ENCODE data around the gene THEMIS2. TPM values are rescaled to one million over a fixed set of nuclear protein-coding genes. Genes with fewer than 3 reads are reported as not detected.
A peak's percentile ranks its signal among the peaks of the same experiment; 100 is the strongest.

The THEMIS2 gene
- total and polyA plus RNA-seq, 9 of the 15 experiments (the other 6 are each of a cell fraction or from before 2014, with no cell fraction given) = 2.3 to 12.7 (median 8.0) TPM

DNA sequence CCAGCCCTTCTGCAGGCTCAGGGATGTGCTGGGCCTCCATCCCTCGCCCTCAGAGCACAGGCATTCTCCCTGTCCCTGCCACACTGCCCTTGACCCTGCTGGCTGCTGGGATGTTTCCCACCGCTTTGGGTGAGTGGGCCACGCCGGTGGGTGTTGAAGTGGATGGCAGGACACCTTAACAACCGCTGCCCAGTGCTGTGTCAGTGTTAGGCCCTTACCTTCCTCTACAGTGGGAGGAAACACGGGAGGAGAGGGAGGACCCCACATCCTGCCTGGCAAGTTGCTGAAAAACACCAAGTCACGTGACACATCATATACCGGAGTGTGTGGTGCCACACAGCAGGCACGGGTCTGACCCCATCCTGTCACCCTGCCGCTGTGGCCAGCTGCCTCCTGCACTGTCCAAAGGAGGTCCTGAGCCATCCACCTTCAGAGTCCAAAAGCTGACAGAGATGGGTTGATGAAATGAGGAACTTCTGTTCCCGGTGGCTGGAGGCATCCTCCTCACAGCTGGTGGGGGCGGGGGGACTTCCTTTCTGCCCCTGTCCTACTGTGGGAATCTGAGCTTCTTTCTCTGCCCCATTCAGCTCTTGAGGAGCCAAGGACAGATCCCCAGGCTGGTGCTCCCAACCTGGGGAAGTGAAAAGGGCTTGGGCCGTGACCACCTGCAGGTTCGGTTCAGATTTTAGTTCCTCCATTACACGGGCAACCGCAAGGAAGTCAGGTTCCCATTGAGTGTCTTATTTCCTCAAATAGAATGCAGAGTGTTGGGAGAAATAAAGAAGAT, 3.2 kb upstream of the THEMIS2 start (continued):
- no peak for TF ChIP-seq NEUROD1 (IDR thresholded peaks at IDR 0.05; ENCODE audit: borderline replicate concordance, low read depth, low read length, partially characterized antibody)
- no peak for TF ChIP-seq TEAD4 (IDR thresholded peaks at IDR 0.05; ENCODE audit: low read length)
- 0 out of 2 replicates have a peak, but pooled peaks have one; percentile 59 for TF ChIP-seq TEAD4 (CRISPR knock-in tag; IDR thresholded peaks at IDR 0.05; ENCODE audit: borderline replicate concordance)
- TF ChIP-seq NR4A1 (CRISPR knock-in tag; IDR thresholded peaks at IDR 0.05) = no peak
- TF ChIP-seq NR4A1 (tag; IDR thresholded peaks at IDR 0.05) = peak; percentile 25
- TF ChIP-seq TEAD2 (tag; IDR thresholded peaks at IDR 0.05) = no peak
- 0 out of 2 replicates have a peak, but pooled peaks have one; percentile 38 for TF ChIP-seq ZNF766 (CRISPR knock-in tag; conservative IDR thresholded peaks at IDR 0.05)

- Histone ChIP-seq H3K27ac (ENCODE audit: extremely low read depth, low read depth, low read length) (peak overlapping the region; percentile 93; the same call in 2 of the 3 replicates), H3K79me2 (ENCODE audit: control insufficient read depth, insufficient read depth, low read length) (peaks cover 3% of the 10 kb centered on the region; the same call in 1 of the 3 replicates), H3K4me1 (replicated peaks in 1 of 2; ENCODE audit: control insufficient read depth in 2 of 2, insufficient read depth in 2 of 2, low read length in 2 of 2) (peaks cover 31 to 58% of the 10 kb centered on the region in 2 experiments), H4K20me1 (replicated peaks; ENCODE audit: control insufficient read depth, insufficient read depth, low read length) (no peaks in the 10 kb centered on the region; the same call in 1 of the 2 replicates), H3K4me3 (no peak overlapping the region), H3K4me2 (ENCODE audit: insufficient read depth, low read length) (peak overlapping the region; percentile 46; the same call in 1 of the 2 replicates), H3K36me3 (ENCODE audit: control insufficient read depth, insufficient read depth, low read length) (no peaks in the 10 kb centered on the region), H3K27me3 (ENCODE audit: control insufficient read depth in 2 of 2, insufficient read depth in 2 of 2, low read length in 2 of 2) (no peaks in the 10 kb centered on the region), H2AFZ (ENCODE audit: low read depth, low read length) (peak overlapping the region; percentile 77), H3K9me1 (ENCODE audit: control insufficient read depth, insufficient read depth, low read length) (no peaks in the 10 kb centered on the region), H3K9ac (ENCODE audit: insufficient read depth in 1 of 2, low read depth in 2 of 2, low read length in 2 of 2) (peak overlapping the region; percentile 0 to 78; a peak in 2 of 4 replicates), H3K9me3 (replicated peaks; ENCODE audit: control insufficient read depth, insufficient read depth, low read depth, low read length) (no peaks in the 10 kb centered on the region)
- intact Hi-C loops (cut with micrococcal nuclease) = loop anchor here (2.0 kb wide), 1 partner anchor 365 kb away; no protein-coding TSS in a partner anchor
- no peak for ATAC-seq
- no peak for FAIRE-seq
- no TSS peak for BruUV-seq (replicated peaks)
- ChIA-PET CTCF (ENCODE audit: low intra/inter-chr PET ratio) (no interaction called here), POLR2A (interaction anchor here (0.6 kb wide), 2 partner anchors 459 to 1004 kb away, joined by 3 to 5 read pairs; partner anchors contain the start of gene MED18)
- 44% methylated on average over 1 of the region's 1 CpG for whole genome bisulfite sequencing (ENCODE audit: insufficient coverage, low coverage, missing lambda C conversion rate)
- in situ Hi-C loops (cut with MboI) = loop anchor here (10.0 kb wide), 1 partner anchor 325 kb away; no protein-coding TSS in a partner anchor
- DNase-seq (ENCODE audit: extremely low read depth in 1 of 4, low spot score in 3 of 4) = peak in 1 of 4 experiments; percentile 29
- TF ChIP-seq PML (IDR thresholded peaks at IDR 0.05; ENCODE audit: low read length) (no peak), ZC3H4 (CRISPR knock-in tag; IDR thresholded peaks at IDR 0.05; ENCODE audit: borderline replicate concordance) (no peak), RCOR1 (IDR thresholded peaks at IDR 0.05; ENCODE audit: borderline replicate concordance in 1 of 2, low read depth in 2 of 2, low read length in 2 of 2) (peak in 1 of 2 experiments; percentile 71; a peak in 1 of 4 replicates), HDGF (IDR thresholded peaks at IDR 0.05) (peak; percentile 53; the same call in 1 of the 2 replicates), PHB2 (IDR thresholded peaks at IDR 0.05; ENCODE audit: low read depth) (no peak), SRF (CRISPR knock-in tag; IDR thresholded peaks at IDR 0.05) (no peak), ADNP (tag; IDR thresholded peaks at IDR 0.05) (peak; percentile 74; the same call in 1 of the 2 replicates), HDAC1 (IDR thresholded peaks at IDR 0.05) (0 out of 4 replicates have a peak, but pooled peaks of 1 of the 2 experiments have one; percentile 15), CBX1 (IDR thresholded peaks at IDR 0.05; ENCODE audit: low read depth) (peak; percentile 52; the same call in 1 of the 2 replicates), SAP30 (IDR thresholded peaks at IDR 0.05; ENCODE audit: borderline replicate concordance, insufficient read depth, low read depth, low read length, poor library complexity, severe bottlenecking) (no peak), RBM25 (IDR thresholded peaks at IDR 0.05; ENCODE audit: low read depth, low read length, severe bottlenecking) (peak; percentile 97), ZFP36 (IDR thresholded peaks at IDR 0.05; ENCODE audit: low read depth, low read length, partially characterized antibody) (peak; percentile 90), CBX3 (IDR thresholded peaks at IDR 0.05; ENCODE audit: borderline replicate concordance in 1 of 2, low read length in 2 of 2) (0 out of 3 replicates have a peak, but pooled peaks of 1 of the 2 experiments have one; percentile 33), KDM1A (IDR thresholded peaks at IDR 0.05) (peak; percentile 81 to 87), SMARCA5 (IDR thresholded peaks at IDR 0.05) (peak; percentile 89), ZNF121 (CRISPR knock-in tag; conservative IDR thresholded peaks at IDR 0.05) (no peak)
Measured at GRCh38 chr1:27869719-27870085, 2.6 kb upstream of the THEMIS2 start.
